T-cell (primary cell): ENCODE data around the gene H2AZ2. TPM values are rescaled to one million over a fixed set of nuclear protein-coding genes. Genes with fewer than 3 reads are reported as not detected.

ENCODE experiments used
- ATAC-seq, 4 experiments: fragments of 200-7000 bp in 3 of 4; fragments of 150-1000 bp in 1 of 4; cut with Tn5 transposase; replicated peaks in 1 of 4; 1 replicate in 3 of 4; 2 replicates in 1 of 4; pipeline ENCODE4 v1.10.0; 2021; ENCODE audit warnings: moderate library complexity in 3 of 4, mild to moderate bottlenecking in 2 of 4, moderate number of reproducible peaks in 1 of 4
- CTCF ChIA-PET, 2 donors: fragments of 300-600 bp; sonication (Branson Sonifier 250); formaldehyde crosslinking; loops; one replicate each; lab custom pipeline; 2022; ENCODE audit warnings: antibody characterized with exemption in 2 of 2; lab: Charles Lee
- POLR2A ChIA-PET, 2 donors: fragments of 300-600 bp; sonication (Branson Sonifier 250); formaldehyde crosslinking; loops; one replicate each; lab custom pipeline; 2022; ENCODE audit warnings: antibody characterized with exemption in 2 of 2; lab: Charles Lee
- DNase-seq, 35 experiments: peaks; one replicate each; pipeline versions ENCODE4 v3.0.0 to v3.0.0-alpha.2; 2013 to 2023
- H3K27ac ChIP-seq: one replicate; pipeline ENCODE4 v1.5.1; 2013; ENCODE audit warnings: low read length
- H3K27me3 ChIP-seq, 2 experiments: replicated peaks in 1 of 2; 1 replicate in 1 of 2; 2 replicates in 1 of 2; pipeline versions ENCODE4 v1.6.1 to v1.7.0; 2013; ENCODE audit warnings: low read length in 1 of 2, mixed read lengths in 1 of 2; ENCODE audit not compliant: control insufficient read depth in 2 of 2, insufficient read depth in 2 of 2; ENCODE audit errors: extremely low read depth in 1 of 2
- H3K36me3 ChIP-seq, 2 donors: 1 replicate in 1 of 2; 2 replicates in 1 of 2; pipeline versions ENCODE4 v1.6.1 to v1.7.0; 2013; ENCODE audit warnings: low read length in 1 of 2; ENCODE audit not compliant: control insufficient read depth in 2 of 2, insufficient read depth in 1 of 2; ENCODE audit errors: extremely low read depth in 1 of 2
- H3K4me1 ChIP-seq, 2 experiments: 1 replicate in 1 of 2; 2 replicates in 1 of 2; pipeline versions ENCODE4 v1.6.1 to v1.7.0; 2013; ENCODE audit warnings: low read length in 2 of 2, mixed read lengths in 1 of 2; ENCODE audit not compliant: insufficient read depth in 2 of 2, control insufficient read depth in 1 of 2; ENCODE audit errors: extremely low read depth in 1 of 2
- H3K4me3 ChIP-seq, 2 donors: 1 replicate in 1 of 2; 2 replicates in 1 of 2; pipeline versions ENCODE4 v1.5.1 to v1.7.0; 2013; ENCODE audit warnings: mild to moderate bottlenecking in 2 of 2, low read length in 1 of 2, moderate library complexity in 1 of 2; ENCODE audit not compliant: control insufficient read depth in 1 of 2; ENCODE audit errors: extremely low read depth in 1 of 2
- H3K9me3 ChIP-seq: 2 replicates; pipeline ENCODE4 v1.7.0; 2013
- H3K27ac Mint-ChIP-seq, 2 donors: one replicate each; pipeline ENCODE4 v1.8.0; 2020 to 2021; ENCODE audit warnings: mild to moderate bottlenecking in 2 of 2, mixed read lengths in 2 of 2
- H3K27me3 Mint-ChIP-seq, 2 donors: one replicate each; pipeline ENCODE4 v1.8.0; 2021 to 2022; ENCODE audit warnings: mixed read lengths in 2 of 2
- H3K36me3 Mint-ChIP-seq: one replicate; pipeline ENCODE4 v1.8.0; 2021; ENCODE audit warnings: mixed read lengths
- H3K4me1 Mint-ChIP-seq, 3 donors: one replicate each; pipeline ENCODE4 v1.8.0; 2020 to 2022; ENCODE audit warnings: mixed read lengths in 3 of 3, mild to moderate bottlenecking in 1 of 3
- H3K4me3 Mint-ChIP-seq, 3 donors: one replicate each; pipeline ENCODE4 v1.8.0; 2020 to 2022; ENCODE audit warnings: mild to moderate bottlenecking in 3 of 3, mixed read lengths in 3 of 3, moderate library complexity in 3 of 3
- H3K9me3 Mint-ChIP-seq, 3 donors: one replicate each; pipeline ENCODE4 v1.8.0; 2020 to 2022; ENCODE audit warnings: mixed read lengths in 3 of 3
- WGBS: methylation state at CpG from one replicate; pipeline ENCODE4 v1.1.5; 2013; ENCODE audit warnings: missing lambda C conversion rate; ENCODE audit not compliant: insufficient coverage; 5-methylcytosine and 5-hydroxymethylcytosine counted together
- total RNA-seq, 35 experiments: library from RNA in 6 of 35; stranded (reverse) in 6 of 35; fragments of 120-200 nt in 1 of 35; gene quantifications; one replicate each; pipeline versions ENCODE4 v1.2.1 to v1.2.4 and lab custom pipeline; 2013 to 2026

The H2AZ2 gene
- total RNA-seq, 5 donors from 2014 or later (not counting 1 experiment from before 2014, with no cell fraction given) = 151 to 177 (median 158) TPM

GRCh38 chr7:44883961-44884620, 36.2 kb upstream of the H2AZ2 start:
- Histone ChIP-seq H3K4me3 (peak overlapping the region; percentile 61 to 77), H3K27ac (peak overlapping the region; percentile 3), H3K36me3 (peaks cover 0 to 4% of the 10 kb centered on the region in 2 donors), H3K27me3 (no peaks in the 10 kb centered on the region), H3K4me1 (peaks cover 33 to 38% of the 10 kb centered on the region in 2 experiments), H3K9me3 (peaks cover 7% of the 10 kb centered on the region)
- WGBS = 17% methylated on average over 18 of the region's 24 CpGs
- H3K27me3 Mint-ChIP-seq = peaks cover 0 to 1% of the 10 kb centered on the region in 2 donors
- DNase-seq (no peak), ATAC-seq (no peak)
- ChIA-PET POLR2A (interaction anchor here (0.6 to 1.0 kb wide), 5 partner anchors 21 to 114 kb away, joined by 3 to 4 read pairs (median 3); no protein-coding TSS in a partner anchor), CTCF (interaction anchor here (0.6 to 2.3 kb wide), 6 partner anchors 29 to 231 kb away, joined by 3 to 15 read pairs (median 3); partner anchors contain the start of gene H2AZ2 (in 1 of the 2))
- H3K4me3 Mint-ChIP-seq = peak overlapping the region; percentile 71 to 96 (median 82)
- H3K36me3 Mint-ChIP-seq = peaks cover 18% of the 10 kb centered on the region
- peaks cover 44 to 60% (median 51%) of the 10 kb centered on the region in 3 donors for H3K4me1 Mint-ChIP-seq
- peak overlapping the region; percentile 45 to 72 for H3K27ac Mint-ChIP-seq
- peaks cover 0 to 5% (median 3%) of the 10 kb centered on the region in 3 donors for H3K9me3 Mint-ChIP-seq

DNA sequence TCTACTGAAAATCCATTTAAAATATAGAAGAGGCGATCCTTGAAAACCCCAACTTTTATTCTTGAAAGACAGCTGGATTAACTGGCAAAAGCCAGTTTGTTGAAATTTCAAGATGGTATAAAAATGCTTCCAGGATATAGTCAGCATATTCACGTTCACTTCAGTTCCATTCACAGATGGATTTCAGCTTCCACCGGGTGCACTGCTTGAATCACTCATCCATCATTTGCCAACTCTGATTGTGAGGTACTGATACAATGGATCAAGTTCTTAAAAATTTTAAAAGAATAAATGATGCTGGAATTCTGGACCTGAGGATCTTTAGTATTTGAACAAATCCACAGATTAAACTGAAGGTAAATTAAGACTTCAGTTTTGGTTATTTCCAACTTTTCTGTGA, 35.0 kb upstream of the H2AZ2 start:
- Histone ChIP-seq H3K9me3 (peaks cover 7% of the 10 kb centered on the region), H3K36me3 (peaks cover 0 to 4% of the 10 kb centered on the region in 2 donors), H3K27me3 (no peaks in the 10 kb centered on the region), H3K4me1 (peaks cover 33 to 38% of the 10 kb centered on the region in 2 experiments), H3K4me3 (no peak overlapping the region), H3K27ac (no peak overlapping the region)
- H3K9me3 Mint-ChIP-seq = peaks cover 0 to 5% (median 3%) of the 10 kb centered on the region in 3 donors
- H3K27ac Mint-ChIP-seq = peak overlapping the region in 1 of 2 donors; percentile 48
- peaks cover 0 to 1% of the 10 kb centered on the region in 2 donors for H3K27me3 Mint-ChIP-seq
- DNase-seq = no peak
- no CpG with 5 or more reads among the region's 3 CpGs for WGBS
- CTCF ChIA-PET = interaction anchor here in 1 of 2 donors (1.0 to 1.1 kb wide), 2 partner anchors 28 to 36 kb away, joined by 3 read pairs; no protein-coding TSS in a partner anchor
- H3K36me3 Mint-ChIP-seq = peaks cover 18% of the 10 kb centered on the region
- peaks cover 44 to 62% (median 56%) of the 10 kb centered on the region in 3 donors for H3K4me1 Mint-ChIP-seq
- POLR2A ChIA-PET = interaction anchor here in 1 of 2 donors (0.6 to 1.5 kb wide), 3 partner anchors 18 to 33 kb away, joined by 3 read pairs; no protein-coding TSS in a partner anchor
- H3K4me3 Mint-ChIP-seq = peak overlapping the region in 1 of 3 donors; percentile 96
- no peak for ATAC-seq

DNA sequence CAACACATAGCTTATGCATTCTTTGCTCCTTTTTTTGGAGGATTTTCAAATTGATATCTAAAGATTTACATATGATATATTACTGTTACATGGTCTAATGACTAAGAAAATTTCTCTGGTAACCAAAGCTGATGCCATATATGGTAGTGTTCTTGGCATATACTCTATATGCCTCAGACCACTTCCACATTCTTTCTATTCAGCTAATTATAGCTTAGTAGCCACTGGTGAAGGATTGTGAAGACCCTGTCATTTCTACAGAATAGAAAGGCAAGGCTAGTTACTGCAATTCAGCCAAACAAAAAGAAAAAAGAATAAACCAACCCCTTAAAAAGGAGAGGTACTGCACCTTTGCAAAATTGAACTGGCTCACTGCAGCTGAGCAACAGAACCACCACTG, 33.7 kb upstream of the H2AZ2 start:
- DNase-seq = no peak
- H3K4me3 ChIP-seq = no peak overlapping the region
- CTCF ChIA-PET = interaction anchor here (0.5 to 2.3 kb wide), 9 partner anchors 17 to 864 kb away, joined by 3 to 16 read pairs (median 3); no protein-coding TSS in a partner anchor

DNA sequence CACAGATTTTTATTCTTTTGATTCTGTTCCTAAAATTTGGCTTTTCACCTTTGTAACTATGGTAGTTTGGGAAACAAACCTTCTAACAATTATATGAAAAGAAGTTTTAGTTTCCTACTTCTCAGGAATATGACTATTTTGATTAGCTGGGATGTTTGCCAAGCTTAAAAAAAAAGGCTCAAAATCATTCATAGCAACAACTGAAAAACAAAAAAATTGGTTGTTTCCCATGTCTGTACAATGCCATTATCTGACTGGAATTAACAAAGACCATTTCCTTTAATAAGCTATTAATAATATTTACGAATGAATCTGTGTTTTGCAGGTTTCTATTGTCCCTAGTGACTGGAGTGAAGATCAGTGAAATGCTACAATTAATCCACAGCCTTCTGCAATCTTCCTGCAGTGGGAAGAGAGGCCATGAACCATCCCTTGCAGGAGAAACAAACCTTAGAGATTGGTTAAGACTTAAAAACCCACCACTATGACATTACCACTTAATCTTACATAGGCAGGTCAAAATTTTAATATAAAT, 33.2 kb upstream of the H2AZ2 start:
- Histone ChIP-seq H3K4me1 (peaks cover 24 to 38% of the 10 kb centered on the region in 2 experiments), H3K4me3 (no peak overlapping the region), H3K27ac (peak overlapping the region; percentile 40), H3K9me3 (peaks cover 7% of the 10 kb centered on the region), H3K27me3 (no peaks in the 10 kb centered on the region), H3K36me3 (peaks cover 0 to 4% of the 10 kb centered on the region in 2 donors)
- ATAC-seq = no peak
- Mint-ChIP-seq H3K4me1 (peaks cover 37 to 61% (median 52%) of the 10 kb centered on the region in 3 donors), H3K27me3 (peaks cover 0 to 1% of the 10 kb centered on the region in 2 donors), H3K4me3 (peak overlapping the region; percentile 21 to 59 (median 52)), H3K27ac (no peak overlapping the region), H3K9me3 (peaks cover 0 to 5% (median 3%) of the 10 kb centered on the region in 3 donors), H3K36me3 (peaks cover 24% of the 10 kb centered on the region)
- POLR2A ChIA-PET = interaction anchor here (0.5 to 1.3 kb wide), 8 partner anchors 10 to 1947 kb away, joined by 3 to 5 read pairs (median 4); no protein-coding TSS in a partner anchor
- no CpG with 5 or more reads among the region's 1 CpG for WGBS
- DNase-seq = no peak
- CTCF ChIA-PET = interaction anchor here (0.5 to 2.3 kb wide), 7 partner anchors 16 to 864 kb away, joined by 3 to 16 read pairs (median 3); partner anchors contain the start of gene H2AZ2 (in 1 of the 2)

More for the DNA sequence above, 33.7 kb upstream of the H2AZ2 start:
- H3K27me3 ChIP-seq = no peaks in the 10 kb centered on the region
- no peak for ATAC-seq
- no peak overlapping the region for H3K27ac ChIP-seq
- peaks cover 7% of the 10 kb centered on the region for H3K9me3 ChIP-seq
- H3K36me3 ChIP-seq = peaks cover 0 to 4% of the 10 kb centered on the region in 2 donors
- Mint-ChIP-seq H3K4me3 (peak overlapping the region in 1 of 3 donors; percentile 59), H3K27ac (no peak overlapping the region), H3K27me3 (peaks cover 0 to 1% of the 10 kb centered on the region in 2 donors), H3K9me3 (peaks cover 0 to 5% (median 3%) of the 10 kb centered on the region in 3 donors), H3K36me3 (peaks cover 23% of the 10 kb centered on the region), H3K4me1 (peaks cover 41 to 62% (median 53%) of the 10 kb centered on the region in 3 donors)
- H3K4me1 ChIP-seq = peaks cover 28 to 38% of the 10 kb centered on the region in 2 experiments
- POLR2A ChIA-PET = interaction anchor here (0.5 to 1.3 kb wide), 7 partner anchors 9 to 84 kb away, joined by 3 to 5 read pairs (median 4); no protein-coding TSS in a partner anchor

- ChIA-PET CTCF (interaction anchor here in 1 of 2 donors (0.5 to 2.3 kb wide), 5 partner anchors 18 to 128 kb away, joined by 3 to 16 read pairs (median 3); partner anchors contain the start of gene H2AZ2), POLR2A (interaction anchor here (0.6 to 1.3 kb wide), 3 partner anchors 23 to 1946 kb away, joined by 3 to 5 read pairs (median 3); no protein-coding TSS in a partner anchor)
- H3K27ac Mint-ChIP-seq = peak overlapping the region in 1 of 2 donors; percentile 7
- peak overlapping the region; percentile 40 for H3K27ac ChIP-seq
- DNase-seq = peak in 1 of 35 experiments; percentile 23
- H3K27me3 ChIP-seq = no peaks in the 10 kb centered on the region
- WGBS = no CpG with 5 or more reads among the region's 4 CpGs
- no peak for ATAC-seq
- peaks cover 0 to 5% (median 3%) of the 10 kb centered on the region in 3 donors for H3K9me3 Mint-ChIP-seq
- H3K4me1 ChIP-seq = peaks cover 19 to 36% of the 10 kb centered on the region in 2 experiments
- peaks cover 0 to 4% of the 10 kb centered on the region in 2 donors for H3K36me3 ChIP-seq
- H3K27me3 Mint-ChIP-seq = no peaks in the 10 kb centered on the region
- H3K36me3 Mint-ChIP-seq = peaks cover 24% of the 10 kb centered on the region
- no peak overlapping the region for H3K4me3 ChIP-seq
- peak overlapping the region in 2 of 3 donors; percentile 52 to 59 for H3K4me3 Mint-ChIP-seq
- peaks cover 7% of the 10 kb centered on the region for H3K9me3 ChIP-seq
- H3K4me1 Mint-ChIP-seq = peaks cover 31 to 56% (median 48%) of the 10 kb centered on the region in 3 donors
Observed at GRCh38 chr7:44880317-44881018, 32.6 kb upstream of the H2AZ2 start.
